Loucy (cell line): ENCODE results near the gene SRP19.
"Not testable (repeated sequence)": the region's sequence is repeated elsewhere in the genome, so short reads cannot be mapped to it uniquely, and the experiment has no call there.

Experiments used
- H2AFZ ChIP-seq: fragments of 200-600 bp; sonication (generic); 2 replicates; pipeline ENCODE4 v1.6.0; 2016; ENCODE audit warnings: antibody characterized with exemption, mild to moderate bottlenecking, low read length, moderate library complexity
- H3F3A ChIP-seq: fragments of 200-600 bp; 2 replicates; pipeline ENCODE4 v1.6.0; 2016; ENCODE audit warnings: antibody characterized with exemption, low read depth, mild to moderate bottlenecking
- H3K27me3 ChIP-seq: fragments of 200-600 bp; sonication (generic); 2 replicates; pipeline ENCODE4 v1.6.1; 2014; ENCODE audit warnings: low read length, mild to moderate bottlenecking; ENCODE audit not compliant: insufficient read depth, poor library complexity, severe bottlenecking
- H3K36me3 ChIP-seq: fragments of 200-600 bp; sonication (generic); 2 replicates; pipeline ENCODE4 v1.6.1; 2016; ENCODE audit warnings: low read length; ENCODE audit not compliant: insufficient read depth
- H3K4me1 ChIP-seq: fragments of 200-600 bp; sonication (generic); 2 replicates; pipeline ENCODE4 v1.5.1; 2014; ENCODE audit warnings: low read length, mild to moderate bottlenecking; ENCODE audit not compliant: insufficient read depth, poor library complexity, severe bottlenecking
- H3K4me2 ChIP-seq: fragments of 200-600 bp; sonication (generic); 2 replicates; pipeline ENCODE4 v1.6.0; 2014; ENCODE audit warnings: antibody characterized with exemption, low read length, low read depth, mild to moderate bottlenecking; ENCODE audit not compliant: poor library complexity, severe bottlenecking
- H3K4me3 ChIP-seq: fragments of 200-600 bp; sonication (generic); 2 replicates; pipeline ENCODE4 v1.5.1; 2014; ENCODE audit warnings: low read length, mild to moderate bottlenecking, mixed read lengths; ENCODE audit not compliant: poor library complexity, severe bottlenecking
- H3K79me2 ChIP-seq: fragments of 200-600 bp; sonication (generic); 2 replicates; pipeline ENCODE4 v1.6.1; 2014; ENCODE audit warnings: low read length; ENCODE audit not compliant: insufficient read depth
- H3K9ac ChIP-seq: fragments of 200-600 bp; sonication (generic); 2 replicates; pipeline ENCODE4 v1.6.0; 2014; ENCODE audit warnings: mild to moderate bottlenecking, low read depth, low read length, moderate library complexity; ENCODE audit not compliant: poor library complexity, severe bottlenecking
- H3K9me2 ChIP-seq: fragments of 200-600 bp; sonication (generic); replicated peaks from 2 replicates; pipeline ENCODE4 v1.6.1; 2016; ENCODE audit warnings: low read depth, low read length, mixed read lengths
- H3K9me3 ChIP-seq: fragments of 200-600 bp; sonication (generic); 2 replicates; pipeline ENCODE4 v1.6.1; 2014; ENCODE audit warnings: mild to moderate bottlenecking, antibody characterized with exemption, low read length, low read depth; ENCODE audit not compliant: insufficient read depth
- H4K20me1 ChIP-seq: fragments of 200-600 bp; sonication (generic); 2 replicates; pipeline ENCODE4 v1.6.0; 2014; ENCODE audit warnings: antibody characterized with exemption, low read length, mild to moderate bottlenecking; ENCODE audit not compliant: insufficient read depth, poor library complexity, severe bottlenecking
- CTCF ChIP-seq: fragments of 200-600 bp; sonication (generic); conservative IDR thresholded peaks from 2 replicates; pipeline ENCODE4 v1.5.1; 2014; ENCODE audit warnings: mild to moderate bottlenecking, antibody characterized with exemption, low read length
- EZH2phosphoT487 ChIP-seq: fragments of 200-600 bp; IDR thresholded peaks from 2 replicates; pipeline ENCODE4 v1.6.1; 2018; ENCODE audit warnings: antibody characterized with exemption, mild to moderate bottlenecking, moderate library complexity, borderline replicate concordance

The SRP19 gene

GRCh38 chr5:112849912-112850311 lies 11.2 kb upstream of the SRP19 start:
- Histone ChIP-seq H3K4me3 (no peak overlapping the region), H3K9me3 (no peaks in the 10 kb centered on the region), H3K27me3 (no peaks in the 10 kb centered on the region), H4K20me1 (no peaks in the 10 kb centered on the region), H3K79me2 (no peaks in the 10 kb centered on the region), H3K4me2 (no peak overlapping the region), H3K9me2 (no peaks in the 10 kb centered on the region), H2AFZ (no peak overlapping the region), H3K9ac (no peak overlapping the region), H3F3A (no peaks in the 10 kb centered on the region), H3K36me3 (no peaks in the 10 kb centered on the region), H3K4me1 (peaks cover 4% of the 10 kb centered on the region)
- no peak for TF ChIP-seq EZH2phosphoT487
- TF ChIP-seq CTCF, result no peak

DNA sequence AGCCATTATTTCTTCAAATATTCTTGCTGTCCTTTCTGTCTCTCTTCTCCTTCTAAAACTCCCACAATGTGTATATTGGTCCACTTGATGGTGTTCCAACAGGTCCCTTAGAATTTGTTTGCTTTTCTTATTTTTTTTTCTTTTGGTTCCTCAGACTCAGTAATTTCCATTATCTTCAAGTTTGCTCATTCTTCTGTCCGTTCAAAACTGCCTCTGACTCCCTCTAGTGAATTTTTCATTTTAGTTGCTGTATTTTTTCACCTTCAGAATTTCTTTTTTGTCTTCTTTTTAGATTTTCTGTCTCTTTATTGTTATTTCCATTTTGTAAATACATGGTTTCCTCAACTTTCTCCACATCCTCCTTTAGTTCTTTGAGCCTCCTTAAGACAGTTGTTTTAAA lies 6.4 kb upstream of the SRP19 start:
- Histone ChIP-seq H3K4me3 (no peak overlapping the region), H2AFZ (no peak overlapping the region), H3F3A (no peaks in the 10 kb centered on the region), H3K9ac (no peak overlapping the region), H3K9me3 (no peaks in the 10 kb centered on the region), H4K20me1 (no peaks in the 10 kb centered on the region), H3K4me2 (no peak overlapping the region), H3K4me1 (no peaks in the 10 kb centered on the region), H3K36me3 (no peaks in the 10 kb centered on the region), H3K27me3 (no peaks in the 10 kb centered on the region), H3K9me2 (no peaks in the 10 kb centered on the region), H3K79me2 (no peaks in the 10 kb centered on the region)
- TF ChIP-seq EZH2phosphoT487 (no peak), CTCF (no peak)

- peaks cover 9% of the 10 kb centered on the region for H3K4me1 ChIP-seq
- peaks cover 17% of the 10 kb centered on the region for H4K20me1 ChIP-seq
- H3K27me3 ChIP-seq, result no peaks in the 10 kb centered on the region
- peaks cover 18% of the 10 kb centered on the region for H3K79me2 ChIP-seq
- H3K4me3 ChIP-seq, result no peak overlapping the region
- no peak overlapping the region for H3K9ac ChIP-seq
- no peak for TF ChIP-seq EZH2phosphoT487
- TF ChIP-seq CTCF, result no peak
- no peak overlapping the region for H2AFZ ChIP-seq
- no peaks in the 10 kb centered on the region for H3K36me3 ChIP-seq
- H3K9me2 ChIP-seq, result no peaks in the 10 kb centered on the region
- H3K4me2 ChIP-seq, result no peak overlapping the region
- H3F3A ChIP-seq, result no peaks in the 10 kb centered on the region
- H3K9me3 ChIP-seq, result no peaks in the 10 kb centered on the region
Observed at GRCh38 chr5:112857866-112858265, 3.2 kb upstream of the SRP19 start.

GRCh38 chr5:112860571-112860928 lies 537 bp upstream of the SRP19 start:
- peak overlapping the region; percentile 74 for H3K4me2 ChIP-seq
- peak overlapping the region; percentile 68 for H2AFZ ChIP-seq
- not testable (repeated sequence) for H3K27me3 ChIP-seq, H3K9me3 ChIP-seq, H3K36me3 ChIP-seq, H3F3A ChIP-seq, H3K9me2 ChIP-seq
- peaks cover 17% of the 10 kb centered on the region for H4K20me1 ChIP-seq
- peak overlapping the region; percentile 99 for H3K4me3 ChIP-seq
- peaks cover 36% of the 10 kb centered on the region for H3K79me2 ChIP-seq
- peak overlapping the region; percentile 97 for H3K9ac ChIP-seq
- H3K4me1 ChIP-seq, result peaks cover 13% of the 10 kb centered on the region
